ENCODE data around the gene ETV6.

The ETV6 gene

DNA sequence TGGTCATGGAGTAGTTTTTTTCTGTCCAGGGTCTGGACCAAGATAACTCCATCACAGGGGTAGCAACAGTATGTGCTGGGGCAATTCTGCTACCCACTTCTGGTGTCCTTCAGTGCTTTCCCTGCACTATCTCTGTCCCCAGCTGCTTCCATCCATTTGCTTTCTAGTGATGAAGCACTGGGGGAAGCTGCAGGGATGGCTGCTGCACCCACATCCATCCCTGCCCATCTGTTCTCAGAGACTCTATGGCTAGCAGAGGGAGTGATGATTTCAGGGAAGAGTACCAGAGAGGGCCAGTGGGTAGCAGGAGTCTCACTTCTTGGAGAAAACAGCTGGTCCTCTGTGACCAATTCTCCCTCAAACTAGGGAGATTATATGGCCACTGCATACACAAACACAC lies 44.1 kb downstream of the ETV6 start:
- no peak for DNase-seq

GRCh38 chr12:11694528-11694927 lies 45.1 kb downstream of the ETV6 start:
- no peak for DNase-seq

DNA sequence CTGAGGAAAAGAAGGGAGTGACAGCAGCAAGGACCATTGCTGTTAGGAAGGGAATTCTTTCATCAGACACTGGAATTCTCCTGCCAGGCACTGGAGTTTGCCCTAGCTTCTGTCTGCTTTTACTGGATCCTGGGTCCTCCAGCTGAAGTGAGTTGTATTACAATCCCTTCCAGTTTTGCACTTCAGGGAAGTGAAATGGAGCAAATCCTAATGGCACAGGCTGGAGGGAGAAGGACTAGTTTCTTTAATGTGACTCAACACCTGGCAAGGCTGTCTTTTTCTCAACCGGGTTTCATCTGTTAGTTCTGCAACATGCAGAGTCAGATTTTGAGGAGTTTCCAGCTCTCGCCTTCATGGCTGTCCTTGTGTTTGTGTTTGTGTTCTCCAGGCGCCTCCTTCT lies 45.8 kb downstream of the ETV6 start:
- DNase-seq, result no peak

- no peak for DNase-seq
These were observed 46.6 kb downstream of the ETV6 start for GRCh38 chr12:11696084-11696483.

GRCh38 chr12:11697131-11697530 lies 47.7 kb downstream of the ETV6 start:
- DNase-seq, result no peak

- no peak for DNase-seq
These were observed 48.4 kb downstream of the ETV6 start for GRCh38 chr12:11697670-11698387.

DNA sequence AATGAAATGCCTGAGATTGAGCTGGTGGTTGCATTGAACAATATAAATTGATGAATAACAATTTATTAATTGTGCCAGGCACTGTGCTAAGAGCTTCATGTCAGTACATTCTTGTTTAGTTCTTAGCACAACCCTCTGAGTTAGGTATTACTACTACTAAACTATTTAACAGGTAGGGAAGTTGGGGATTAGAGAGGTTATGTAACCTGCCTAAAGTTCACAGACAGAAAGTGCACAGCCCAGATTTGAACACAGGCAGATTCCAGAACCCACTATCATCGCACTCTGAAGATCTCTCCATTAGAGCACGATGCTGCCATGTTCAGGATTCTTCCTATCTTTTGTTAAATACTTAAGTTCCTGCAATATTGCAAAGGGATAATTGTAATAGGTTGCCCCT lies 49.3 kb downstream of the ETV6 start:
- no peak for DNase-seq

DNA sequence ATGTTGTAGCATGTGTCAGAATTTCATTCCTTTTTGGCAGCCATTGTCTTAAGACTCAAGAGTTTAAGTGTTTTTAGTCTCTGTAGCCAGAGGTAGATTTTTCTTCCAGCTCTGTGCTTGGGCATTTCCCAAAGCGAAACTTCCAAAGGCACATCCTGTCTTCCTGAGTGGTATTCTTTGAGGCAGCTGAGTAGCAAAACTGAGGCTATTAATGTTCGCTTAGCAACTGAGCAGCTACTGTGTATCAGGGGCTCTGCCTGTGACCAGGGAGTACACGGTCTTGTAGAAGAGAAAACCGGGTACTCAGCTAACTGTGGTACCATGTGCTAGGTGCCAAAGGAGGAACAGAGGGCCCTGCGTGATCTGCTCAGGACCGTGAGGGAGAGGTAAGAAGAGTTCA lies 52.0 kb downstream of the ETV6 start:
- DNase-seq, result no peak

GRCh38 chr12:11702959-11703358 lies 53.5 kb downstream of the ETV6 start:
- DNase-seq, result no peak

GRCh38 chr12:11703378-11703777 lies 53.9 kb downstream of the ETV6 start:
- DNase-seq, result no peak

- DNase-seq, result no peak
These were observed 54.6 kb downstream of the ETV6 start for GRCh38 chr12:11704089-11704488.

DNA sequence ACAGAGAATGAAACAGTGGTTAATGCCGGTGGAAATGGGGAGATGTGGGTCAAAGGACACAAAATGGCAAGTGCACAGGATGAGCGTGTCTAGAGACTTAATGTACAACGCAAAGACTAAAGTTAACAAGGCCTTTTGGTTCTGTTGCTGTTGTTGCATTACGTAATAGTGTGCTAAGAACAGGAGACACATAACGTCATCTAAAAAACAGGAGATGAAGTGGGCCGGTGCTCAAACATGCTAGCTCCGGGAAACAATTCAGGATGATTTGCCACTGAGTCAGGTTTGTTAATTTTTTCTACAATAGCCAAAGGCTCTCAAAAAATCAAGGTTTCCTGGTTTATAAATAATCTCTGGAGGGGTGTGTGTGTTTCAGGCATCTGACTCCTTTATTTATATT lies 55.5 kb downstream of the ETV6 start:
- no peak for DNase-seq

- no peak for DNase-seq
These were observed 57.3 kb downstream of the ETV6 start for GRCh38 chr12:11706509-11707379.

- DNase-seq, result no peak
These were observed 58.1 kb downstream of the ETV6 start for GRCh38 chr12:11707535-11707934.

DNA sequence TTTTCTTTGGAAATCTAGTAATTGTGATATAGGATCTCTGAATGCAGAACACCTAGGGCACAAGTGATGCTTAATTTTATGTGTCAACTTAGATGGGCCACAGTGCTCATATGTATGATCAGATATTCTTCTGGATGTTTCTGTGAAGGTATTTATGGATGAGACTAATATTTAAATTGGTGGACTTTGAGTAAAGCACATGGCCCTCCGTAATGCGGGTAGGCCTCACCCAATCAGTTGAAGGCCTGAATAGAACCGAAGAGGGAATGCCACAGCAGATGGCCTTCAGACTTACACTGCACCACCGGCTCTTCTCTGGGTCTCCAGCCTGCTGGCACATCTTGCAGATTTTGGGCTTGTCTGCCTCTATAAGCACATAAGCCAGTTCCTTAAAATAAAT lies 60.0 kb downstream of the ETV6 start:
- DNase-seq, result no peak

DNA sequence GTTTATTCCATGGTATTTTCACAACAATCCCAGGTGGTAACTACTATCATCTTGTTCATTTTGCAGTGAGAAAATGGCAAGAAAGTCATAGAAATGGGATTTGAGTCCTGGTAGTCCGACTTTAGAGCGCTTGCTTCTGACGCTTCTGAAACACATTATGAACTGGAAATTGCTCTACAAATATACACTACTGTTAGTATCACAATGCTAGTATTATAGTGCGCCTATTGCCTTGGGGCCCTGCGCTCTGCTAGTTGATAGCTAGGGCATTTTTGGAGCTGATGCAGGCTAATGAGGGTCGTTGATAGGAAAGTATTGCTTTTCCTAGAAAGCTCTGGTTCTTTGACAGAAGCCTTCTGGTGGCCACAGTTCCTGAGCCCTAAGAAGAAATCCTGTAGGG lies 61.0 kb downstream of the ETV6 start:
- no peak for DNase-seq

DNA sequence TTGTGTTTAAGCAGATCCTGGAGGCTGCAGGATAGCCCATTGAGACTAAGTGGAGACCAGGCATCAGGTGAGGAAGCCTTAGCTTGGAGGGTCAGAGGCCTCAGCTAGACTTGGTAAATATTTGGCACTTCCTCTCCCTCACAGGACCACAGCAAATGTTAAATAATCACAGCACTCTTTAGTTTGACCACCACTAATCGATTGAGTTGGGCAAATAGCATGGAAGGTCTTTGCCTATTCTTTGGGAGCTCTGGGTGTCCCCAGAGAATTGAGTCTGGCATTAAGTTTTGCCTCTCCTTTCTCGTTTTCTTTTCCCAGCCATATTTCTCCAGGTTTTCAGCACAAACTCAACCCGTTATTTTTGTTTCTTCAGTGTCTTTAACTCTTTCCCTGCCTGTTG lies 61.4 kb downstream of the ETV6 start:
- DNase-seq, result no peak

GRCh38 chr12:11711651-11712327 lies 62.3 kb downstream of the ETV6 start:
- no peak for DNase-seq

- DNase-seq, result no peak
These were observed 63.0 kb downstream of the ETV6 start for GRCh38 chr12:11712491-11712890.

DNA sequence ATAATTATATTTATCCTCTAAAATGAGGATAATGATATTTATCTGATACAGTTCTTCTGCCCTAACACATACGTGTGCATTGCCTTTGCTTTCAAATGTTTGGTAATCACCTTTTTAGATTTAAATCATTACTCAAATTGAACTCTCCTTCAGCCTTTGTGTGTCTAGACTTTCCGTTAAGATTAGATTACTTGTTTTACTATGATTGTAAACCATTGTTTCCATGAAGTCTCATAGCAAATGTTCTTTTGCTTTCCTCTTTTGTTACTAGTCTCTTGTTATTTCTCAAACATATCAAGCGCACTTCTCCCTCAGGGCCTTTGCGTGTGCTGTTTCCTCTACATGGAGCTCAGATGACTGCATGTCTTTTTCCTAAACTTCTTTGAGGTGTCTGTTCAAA lies 63.7 kb downstream of the ETV6 start:
- DNase-seq, result no peak

DNA sequence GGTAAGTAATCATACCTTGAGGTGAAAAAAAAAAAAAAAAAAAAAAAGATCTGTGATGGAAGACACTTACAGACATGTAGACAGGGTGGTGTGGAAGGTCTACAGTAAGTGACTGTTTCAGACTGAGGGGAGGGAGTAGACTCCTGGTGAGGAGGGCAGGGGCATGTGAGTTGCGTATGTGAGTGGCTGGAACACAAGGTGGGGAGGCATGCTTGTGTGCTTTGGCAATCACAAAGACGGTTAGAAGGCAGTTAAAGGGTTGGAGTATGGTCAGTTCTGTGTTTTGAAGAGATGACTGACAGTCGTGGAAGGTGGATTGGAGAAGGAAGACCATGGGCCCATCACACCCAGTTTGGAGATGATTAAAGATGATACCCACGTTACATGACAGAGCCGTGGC lies 65.2 kb downstream of the ETV6 start:
- DNase-seq, result no peak

- DNase-seq, result no peak
These were observed 66.1 kb downstream of the ETV6 start for GRCh38 chr12:11715621-11716020.
